ENCODE data around the gene TMEM259.

DNA sequence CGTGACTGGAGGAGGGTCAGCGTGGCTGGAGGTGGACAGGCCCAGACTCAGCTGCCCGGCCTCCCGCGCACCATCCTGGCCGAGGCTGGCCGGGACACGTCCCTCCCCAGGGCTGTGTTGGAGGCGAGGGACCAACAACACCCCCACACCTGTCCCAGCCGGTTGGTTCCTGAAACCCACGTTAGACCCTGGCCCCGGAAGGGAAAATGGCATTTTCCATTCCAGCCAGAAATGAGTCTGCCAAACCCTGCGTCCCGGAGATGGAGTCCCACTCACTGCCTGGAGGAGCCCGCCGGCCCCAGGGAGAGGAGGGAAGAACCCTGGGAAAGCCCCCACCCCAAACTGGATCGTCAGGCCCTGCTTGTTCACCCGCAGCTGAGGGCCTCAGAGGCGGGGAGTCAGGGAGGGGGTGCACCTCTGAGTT, 41.6 kb downstream of the TMEM259 start:
- TF ChIP-seq EZH2 (IDR thresholded peaks at IDR 0.05; ENCODE audit: borderline replicate concordance, low read depth, low read length, severe bottlenecking) (no peak), POLR2AphosphoS5 (IDR thresholded peaks at IDR 0.05; ENCODE audit: insufficient read depth, low read depth, low read length) (no peak), GATA2 (IDR thresholded peaks at IDR 0.05; ENCODE audit: insufficient read depth, insufficient read length, low read depth, low read length) (no peak), POLR2A (IDR thresholded peaks at IDR 0.05; ENCODE audit: low read depth, low read length) (no peak), MYC (IDR thresholded peaks at IDR 0.05; ENCODE audit: low read depth, low read length) (no peak)
- TF ChIP-seq, protein P1, sequence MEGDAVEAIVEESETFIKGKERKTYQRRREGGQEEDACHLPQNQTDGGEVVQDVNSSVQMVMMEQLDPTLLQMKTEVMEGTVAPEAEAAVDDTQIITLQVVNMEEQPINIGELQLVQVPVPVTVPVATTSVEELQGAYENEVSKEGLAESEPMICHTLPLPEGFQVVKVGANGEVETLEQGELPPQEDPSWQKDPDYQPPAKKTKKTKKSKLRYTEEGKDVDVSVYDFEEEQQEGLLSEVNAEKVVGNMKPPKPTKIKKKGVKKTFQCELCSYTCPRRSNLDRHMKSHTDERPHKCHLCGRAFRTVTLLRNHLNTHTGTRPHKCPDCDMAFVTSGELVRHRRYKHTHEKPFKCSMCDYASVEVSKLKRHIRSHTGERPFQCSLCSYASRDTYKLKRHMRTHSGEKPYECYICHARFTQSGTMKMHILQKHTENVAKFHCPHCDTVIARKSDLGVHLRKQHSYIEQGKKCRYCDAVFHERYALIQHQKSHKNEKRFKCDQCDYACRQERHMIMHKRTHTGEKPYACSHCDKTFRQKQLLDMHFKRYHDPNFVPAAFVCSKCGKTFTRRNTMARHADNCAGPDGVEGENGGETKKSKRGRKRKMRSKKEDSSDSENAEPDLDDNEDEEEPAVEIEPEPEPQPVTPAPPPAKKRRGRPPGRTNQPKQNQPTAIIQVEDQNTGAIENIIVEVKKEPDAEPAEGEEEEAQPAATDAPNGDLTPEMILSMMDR (IDR thresholded peaks at IDR 0.05; ENCODE audit: extremely low read depth in 1 of 2, insufficient read depth in 1 of 2, low read depth in 1 of 2, low read length in 2 of 2), result no peak
- TF ChIP-seq, protein P2, sequence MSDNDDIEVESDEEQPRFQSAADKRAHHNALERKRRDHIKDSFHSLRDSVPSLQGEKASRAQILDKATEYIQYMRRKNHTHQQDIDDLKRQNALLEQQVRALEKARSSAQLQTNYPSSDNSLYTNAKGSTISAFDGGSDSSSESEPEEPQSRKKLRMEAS (IDR thresholded peaks at IDR 0.05; ENCODE audit: insufficient read depth, insufficient read length), result no peak
